ENCODE data around the gene NKIRAS2.

- TF ChIP-seq CTCF (conservative IDR thresholded peaks at IDR 0.05 in 1 of 2, IDR thresholded peaks at IDR 0.05 in 1 of 2; ENCODE audit: extremely low read depth in 1 of 2, insufficient read depth in 1 of 2, low read depth in 1 of 2, low read length in 2 of 2) (no peak), EZH2 (IDR thresholded peaks at IDR 0.05; ENCODE audit: borderline replicate concordance, low read length) (no peak)
Measured at GRCh38 chr17:41996855-41997164, 23.1 kb upstream of the NKIRAS2 start.
